ENCODE results near the gene NAE1.

- TF ChIP-seq POLR2A (IDR thresholded peaks at IDR 0.05) (no peak), CTCF (IDR thresholded peaks at IDR 0.05 in 4 of 5, conservative IDR thresholded peaks at IDR 0.05 in 1 of 5) (no peak)
Measured at GRCh38 chr16:66847533-66848067, 16.8 kb upstream of the NAE1 start.

All from gastrocnemius medialis (tissue), 4 donors.